ENCODE measurements around the gene EPB41L4B.
"Not testable (repeated sequence)": the region's sequence is repeated elsewhere in the genome, so short reads cannot be mapped to it uniquely, and the experiment has no call there.

EPB41L4B gene

GRCh38 chr9:109156708-109157107, 164.2 kb downstream of the EPB41L4B start:
- no peak for DNase-seq

GRCh38 chr9:109150925-109151545, 169.8 kb downstream of the EPB41L4B start:
- DNase-seq, result peak; percentile 3

- no peak for DNase-seq
These were observed 171.1 kb downstream of the EPB41L4B start for GRCh38 chr9:109149722-109150121.

GRCh38 chr9:109149089-109149488, 171.8 kb downstream of the EPB41L4B start:
- DNase-seq, result no peak

GRCh38 chr9:109145051-109145450, 175.8 kb downstream of the EPB41L4B start:
- no peak for DNase-seq

- DNase-seq, result peak; percentile 38
These were observed 176.8 kb downstream of the EPB41L4B start for GRCh38 chr9:109143881-109144562.

GRCh38 chr9:109141375-109141774, 179.5 kb downstream of the EPB41L4B start:
- DNase-seq, result no peak

- no peak for DNase-seq
These were observed 181.0 kb downstream of the EPB41L4B start for GRCh38 chr9:109139851-109140250.

GRCh38 chr9:109138421-109138820, 182.4 kb downstream of the EPB41L4B start:
- DNase-seq, result no peak

- no peak for DNase-seq
These were observed 186.7 kb downstream of the EPB41L4B start for GRCh38 chr9:109134167-109134578.

GRCh38 chr9:109133533-109133932, 187.3 kb downstream of the EPB41L4B start:
- no peak for DNase-seq

GRCh38 chr9:109132567-109133021, 188.3 kb downstream of the EPB41L4B start:
- DNase-seq, result no peak

GRCh38 chr9:109129470-109130197, 191.2 kb downstream of the EPB41L4B start:
- no peak for DNase-seq

- DNase-seq, result not testable (repeated sequence)
These were observed 194.2 kb downstream of the EPB41L4B start for GRCh38 chr9:109126671-109127070.

GRCh38 chr9:109124121-109124520, 196.7 kb downstream of the EPB41L4B start:
- DNase-seq, result no peak

- DNase-seq, result no peak
These were observed 197.9 kb downstream of the EPB41L4B start for GRCh38 chr9:109122726-109123621.
